A549 (cell line): ENCODE results near the gene HAPLN2. TPM values are rescaled to one million over a fixed set of nuclear protein-coding genes. Genes with fewer than 3 reads are reported as not detected.

ENCODE experiments used
- ATAC-seq, 2 experiments: fragments of 200-7000 bp in 1 of 2; fragments of >200 bp in 1 of 2; cut with Nextera tagmentation in 1 of 2; cut with Tn5 transposase in 1 of 2; 3 replicates each; pipeline versions ENCODE4 v1.8.0 to v1.9.1; 2018 to 2020; ENCODE audit warnings: mild to moderate bottlenecking in 1 of 2, moderate library complexity in 1 of 2
- CTCF ChIA-PET: fragments of 300-600 bp; sonication (Branson Sonifier 250); formaldehyde crosslinking; extraction: SDS; loops from one replicate; lab custom pipeline; 2021; ENCODE audit warnings: antibody characterized with exemption, inconsistent platforms; lab: Yijun Ruan, JAX
- POLR2A ChIA-PET: fragments of 350-600 bp; formaldehyde crosslinking; extraction: SDS; loops from one replicate; lab custom pipeline; 2021; ENCODE audit warnings: antibody characterized with exemption, inconsistent platforms; lab: Yijun Ruan, JAX
- DNase-seq, 2 experiments: peaks; one replicate each; pipeline versions ENCODE4 v3.0.0 to v3.0.0-alpha.2; 2011 to 2016; ENCODE audit warnings: low read depth in 1 of 2, low spot score in 1 of 2
- FAIRE-seq: peaks from 2 replicates; lab custom pipeline; 2011; peaks lifted over from hg19 to GRCh38; lab: Jason Lieb, UNC
- H3K27ac ChIP-seq, 2 experiments: fragments of >200 bp; sonication (Bioruptor Twin); formaldehyde crosslinking; 3 replicates each; pipeline ENCODE4 v1.5.1; 2016 to 2017
- H3K4me1 ChIP-seq: fragments of >200 bp; sonication (Bioruptor Twin); formaldehyde crosslinking; 3 replicates; pipeline ENCODE4 v1.6.1; 2016
- H3K4me2 ChIP-seq: fragments of >200 bp; sonication (Bioruptor Twin); formaldehyde crosslinking; 3 replicates; pipeline ENCODE4 v1.6.1; 2016
- H3K4me3 ChIP-seq: fragments of >200 bp; sonication (Bioruptor Twin); formaldehyde crosslinking; 3 replicates; pipeline ENCODE4 v1.5.1; 2016
- H3K9me3 ChIP-seq: fragments of >200 bp; sonication (Bioruptor Twin); formaldehyde crosslinking; 3 replicates; pipeline ENCODE4 v1.6.1; 2016
- ATOH8 ChIP-seq: fragments of 250-450 bp; sonication (Bioruptor Pico); IDR thresholded peaks from 2 replicates; pipeline ENCODE4 v1.5.0; 2020; ENCODE audit warnings: low read depth, mild to moderate bottlenecking, moderate library complexity
- BCL3 ChIP-seq: fragments of >200 bp; sonication (Bioruptor Twin); formaldehyde crosslinking; IDR thresholded peaks from 3 replicates; pipeline ENCODE4 v1.6.1; 2016
- CBX2 ChIP-seq: fragments of 200-600 bp; sonication (generic); IDR thresholded peaks from 2 replicates; pipeline ENCODE4 v1.6.1; 2016; ENCODE audit warnings: low read depth, mild to moderate bottlenecking, borderline replicate concordance
- CEBPB ChIP-seq, 2 experiments: fragments of >200 bp in 1 of 2; sonication (Bioruptor Twin) in 1 of 2; formaldehyde crosslinking in 1 of 2; IDR thresholded peaks; 2 replicates each; pipeline ENCODE4 v1.6.1; 2012 to 2016
- CHD2 ChIP-seq: fragments of 150-350 bp; IDR thresholded peaks from 2 replicates; pipeline ENCODE4 v1.6.1; 2014; ENCODE audit warnings: low read length; ENCODE audit not compliant: partially characterized antibody
- CHD4 ChIP-seq: fragments of 200-600 bp; sonication (generic); IDR thresholded peaks from 2 replicates; pipeline ENCODE4 v1.6.1; 2016; ENCODE audit warnings: antibody characterized with exemption, mild to moderate bottlenecking, borderline replicate concordance
- E2F6 ChIP-seq: IDR thresholded peaks from 2 replicates; pipeline ENCODE4 v1.6.1; 2012; ENCODE audit warnings: low read depth, borderline replicate concordance
- EHF ChIP-seq: fragments of 250-450 bp; sonication (Bioruptor Pico); IDR thresholded peaks from 2 replicates; pipeline ENCODE4 v1.5.0; 2020; ENCODE audit warnings: mild to moderate bottlenecking
- EHMT2 ChIP-seq: fragments of 200-600 bp; sonication (generic); IDR thresholded peaks from 2 replicates; pipeline ENCODE4 v1.6.1; 2016; ENCODE audit warnings: antibody characterized with exemption, low read depth, mild to moderate bottlenecking, moderate library complexity
- EP300 ChIP-seq, 2 experiments: fragments of >200 bp; sonication (Bioruptor Twin); formaldehyde crosslinking; IDR thresholded peaks; 2 replicates in 1 of 2; 3 replicates in 1 of 2; pipeline ENCODE4 v1.6.1; 2016 to 2017
- ESRRA ChIP-seq: fragments of 150-350 bp; IDR thresholded peaks from 2 replicates; pipeline ENCODE4 v1.6.1; 2014; ENCODE audit warnings: mild to moderate bottlenecking, low read length, borderline replicate concordance
- FOSL2 ChIP-seq, 2 experiments: fragments of 450-650 bp in 1 of 2; fragments of >200 bp in 1 of 2; sonication (Bioruptor Twin) in 1 of 2; formaldehyde crosslinking; IDR thresholded peaks; 2 replicates each; pipeline versions ENCODE4 v1.5.0 to v1.6.1; 2016 to 2020; ENCODE audit warnings: mild to moderate bottlenecking in 1 of 2, moderate library complexity in 1 of 2
- HDAC2 ChIP-seq: fragments of 200-600 bp; sonication (generic); IDR thresholded peaks from 2 replicates; pipeline ENCODE4 v1.6.1; 2016
- HEYL ChIP-seq: fragments of 250-450 bp; sonication (Bioruptor Pico); IDR thresholded peaks from 2 replicates; pipeline ENCODE4 v1.8.0; 2021; ENCODE audit warnings: mild to moderate bottlenecking, moderate library complexity
- HMGXB4 ChIP-seq: fragments of 250-450 bp; sonication (Bioruptor Pico); IDR thresholded peaks from 2 replicates; pipeline ENCODE4 v1.5.0; 2021; ENCODE audit warnings: mild to moderate bottlenecking, moderate library complexity, borderline replicate concordance
- HOXA7 ChIP-seq: fragments of 250-450 bp; sonication (Bioruptor Pico); IDR thresholded peaks from 2 replicates; pipeline ENCODE4 v1.5.0; 2020; ENCODE audit warnings: mild to moderate bottlenecking, moderate library complexity
- JUN ChIP-seq, 2 experiments: fragments of >200 bp; sonication (Bioruptor Twin); formaldehyde crosslinking; IDR thresholded peaks; 2 replicates in 1 of 2; 3 replicates in 1 of 2; pipeline ENCODE4 v1.6.1; 2016 to 2017
- JUNB ChIP-seq: fragments of >200 bp; sonication (Bioruptor Twin); formaldehyde crosslinking; IDR thresholded peaks from 2 replicates; pipeline ENCODE4 v1.6.1; 2016
- KDM5A ChIP-seq: fragments of 200-600 bp; sonication (generic); IDR thresholded peaks from 2 replicates; pipeline ENCODE4 v1.6.1; 2016; ENCODE audit warnings: antibody characterized with exemption, mild to moderate bottlenecking
- MAFK ChIP-seq: fragments of 450-650 bp; IDR thresholded peaks from 2 replicates; pipeline ENCODE4 v1.6.1; 2014; ENCODE audit not compliant: partially characterized antibody
- MAX ChIP-seq: IDR thresholded peaks from 2 replicates; pipeline ENCODE4 v1.6.1; 2012
- MAZ ChIP-seq: fragments of 150-350 bp; IDR thresholded peaks from 2 replicates; pipeline ENCODE4 v1.6.1; 2014; ENCODE audit warnings: antibody characterized with exemption, low read depth, low read length, borderline replicate concordance
- MYC ChIP-seq: IDR thresholded peaks from 2 replicates; pipeline ENCODE4 v1.6.1; 2012; ENCODE audit warnings: mild to moderate bottlenecking, inconsistent platforms, low read length, improper control_type of control experiment, borderline replicate concordance
- NR3C1 ChIP-seq: fragments of >200 bp; sonication (Bioruptor Twin); formaldehyde crosslinking; IDR thresholded peaks from 3 replicates; pipeline ENCODE4 v1.6.1; 2017
- PHF8 ChIP-seq: fragments of 200-600 bp; sonication (generic); IDR thresholded peaks from 2 replicates; pipeline ENCODE4 v1.6.1; 2016; ENCODE audit warnings: low read depth, mild to moderate bottlenecking, antibody characterized with exemption, moderate library complexity, borderline replicate concordance
- POLR2AphosphoS2 ChIP-seq: conservative IDR thresholded peaks from 2 replicates; pipeline ENCODE4 v1.6.1; 2012; ENCODE audit warnings: low read length, improper control_type of control experiment, inconsistent platforms
- RARB ChIP-seq: fragments of 250-450 bp; sonication (Bioruptor Pico); IDR thresholded peaks from 2 replicates; pipeline ENCODE4 v1.8.0; 2021; ENCODE audit warnings: mild to moderate bottlenecking, moderate library complexity
- RFX5 ChIP-seq: fragments of 450-650 bp; IDR thresholded peaks from 2 replicates; pipeline ENCODE4 v1.7.1; 2014; ENCODE audit warnings: antibody characterized with exemption, mild to moderate bottlenecking, moderate library complexity
- TFCP2L1 ChIP-seq: fragments of 250-450 bp; sonication (Bioruptor Pico); IDR thresholded peaks from 2 replicates; pipeline ENCODE4 v1.5.0; 2021; ENCODE audit warnings: mild to moderate bottlenecking
- USF2 ChIP-seq: fragments of 450-650 bp; IDR thresholded peaks from 2 replicates; pipeline ENCODE4 v1.6.1; 2014; ENCODE audit warnings: antibody characterized with exemption
- ZFP36 ChIP-seq: fragments of 450-650 bp; IDR thresholded peaks from 2 replicates; pipeline ENCODE4 v1.6.1; 2014; ENCODE audit warnings: borderline replicate concordance; ENCODE audit not compliant: partially characterized antibody
- ZSCAN20 ChIP-seq: fragments of 250-450 bp; sonication (Bioruptor Pico); IDR thresholded peaks from 2 replicates; pipeline ENCODE4 v1.8.0; 2022; ENCODE audit warnings: mild to moderate bottlenecking, moderate library complexity
- WGBS: methylation state at CpG from one replicate; pipeline ENCODE4 v1.1.6; 2017; ENCODE audit errors: missing lambda C conversion rate; 5-methylcytosine and 5-hydroxymethylcytosine counted together
- polyA plus RNA-seq, 4 experiments: library from polyadenylated mRNA; depleted of rRNA in 3 of 4; stranded (reverse); fragments of >200 nt; fragmentation: RNase III in 1 of 4; extraction: RNeasy Plus Mini Kit Qiagen cat#74134 plus additional on column Dnase treatment in 1 of 4; gene quantifications; 2 replicates in 3 of 4; 3 replicates in 1 of 4; pipeline ENCODE4 v1.2.3, GENCODE V29; 2011 to 2017

HAPLN2 gene
- polyA plus RNA-seq, 2 of the 4 experiments (the other 2 are of a cell fraction) = 0.10 to 0.23 TPM

GRCh38 chr1:156600733-156601121 lies 18.5 kb upstream of the HAPLN2 start (continued):
- TF ChIP-seq EHMT2 (no peak), HDAC2 (no peak), KDM5A (no peak), ESRRA (no peak)

GRCh38 chr1:156601122-156601830 lies 17.9 kb upstream of the HAPLN2 start, which contains the start of gene GPATCH4:
GPATCH4 (minus strand) TSS chr1:156601479.
- WGBS = under 1% methylated on average over 30 of the region's 35 CpGs
- ChIA-PET CTCF (interaction anchor here (0.5 to 5.1 kb wide), 9 partner anchors 9 to 217 kb away, joined by 3 to 23 read pairs (median 3); partner anchors contain the start of gene NAXE), POLR2A (interaction anchor here (0.9 to 2.3 kb wide), 3 partner anchors 10 to 144 kb away, joined by 3 to 16 read pairs (median 10); partner anchors contain the start of genes MEF2D and NAXE)
- Histone ChIP-seq H3K9me3 (no peaks in the 10 kb centered on the region), H3K4me3 (peak within 1 kb of the TSS; percentile 77), H3K4me1 (peaks cover 19% of the 10 kb centered on the region), H3K4me2 (peak within 1 kb of the TSS; percentile 80), H3K27ac (peak within 1 kb of the TSS; percentile 86 to 94)
- ATAC-seq (peak; percentile 86 to 87), DNase-seq (peak; percentile 89 to 92), FAIRE-seq (no peak)
- no peak for TF ChIP-seq FOSL2 (IDR thresholded peaks at IDR 0.05)
- no peak for TF ChIP-seq FOSL2 (CRISPR knock-in tag; IDR thresholded peaks at IDR 0.05)
- peak; percentile 74; the same call in 2 of the 3 replicates for TF ChIP-seq BCL3
- TF ChIP-seq KDM5A = peak; percentile 86
- no peak for TF ChIP-seq ZFP36
- TF ChIP-seq HMGXB4 (CRISPR knock-in tag) = 0 out of 2 replicates have a peak, but pooled peaks have one; percentile 63
- TF ChIP-seq HDAC2 = no peak
- no peak for TF ChIP-seq NR3C1
- no peak for TF ChIP-seq MAZ
- no peak for TF ChIP-seq RARB (CRISPR knock-in tag)
- no peak for TF ChIP-seq TFCP2L1 (CRISPR knock-in tag)
- peak; percentile 74 to 92 for TF ChIP-seq JUN (IDR thresholded peaks at IDR 0.05)
- peak; percentile 97 for TF ChIP-seq MYC
- TF ChIP-seq ZSCAN20 (CRISPR knock-in tag) = no peak
- TF ChIP-seq JUNB = no peak
- no peak for TF ChIP-seq POLR2AphosphoS2
- TF ChIP-seq CHD4 = no peak
- TF ChIP-seq MAFK = no peak
- no peak for TF ChIP-seq HOXA7 (CRISPR knock-in tag)
- peak; percentile 43 for TF ChIP-seq E2F6
- TF ChIP-seq USF2 = no peak
- peak; percentile 99 for TF ChIP-seq MAX
- TF ChIP-seq RFX5 = no peak
- peak in 1 of 2 experiments; percentile 28; a peak in 1 of 4 replicates for TF ChIP-seq CEBPB (IDR thresholded peaks at IDR 0.05)
- peak; percentile 76; the same call in 1 of the 2 replicates for TF ChIP-seq EHF (CRISPR knock-in tag)
- no peak for TF ChIP-seq HEYL (CRISPR knock-in tag)
- 0 out of 2 replicates have a peak, but pooled peaks have one; percentile 52 for TF ChIP-seq ATOH8 (CRISPR knock-in tag)
- no peak for TF ChIP-seq CBX2
- TF ChIP-seq CHD2 = no peak
- no peak for TF ChIP-seq EP300 (IDR thresholded peaks at IDR 0.05)
- TF ChIP-seq PHF8 = peak; percentile 76
- TF ChIP-seq ESRRA = no peak
